ENCODE results near the gene EBI3.
"Not testable (repeated sequence)": the region's sequence is repeated elsewhere in the genome, so short reads cannot be mapped to it uniquely, and the experiment has no call there.

EBI3 gene

GRCh38 chr19:4279267-4279529, 49.9 kb downstream of the EBI3 start:
- no peak for DNase-seq

GRCh38 chr19:4279530-4280422, 50.5 kb downstream of the EBI3 start:
- no peak for DNase-seq

- DNase-seq: peak; percentile 58
Observed at GRCh38 chr19:4284176-4284958, 55.0 kb downstream of the EBI3 start.

- no peak for DNase-seq
Observed at GRCh38 chr19:4284974-4285373, 55.7 kb downstream of the EBI3 start.

GRCh38 chr19:4286141-4286540, 56.8 kb downstream of the EBI3 start:
- not testable (repeated sequence) for DNase-seq
